NCI-H748 treated with DMSO at 0.1 percent for 48 hours (cell line): ENCODE results near the gene SORCS2.
"Not testable (repeated sequence)": the region's sequence is repeated elsewhere in the genome, so short reads cannot be mapped to it uniquely, and the experiment has no call there.

Source experiments
- DNase-seq: peaks from one replicate; lab custom pipeline; 2025; lab: John Stamatoyannopoulos, UW

SORCS2 gene

GRCh38 chr4:7554905-7555304 is 362.6 kb downstream of the SORCS2 start:
- no peak for DNase-seq

GRCh38 chr4:7556558-7556957 is 364.2 kb downstream of the SORCS2 start:
- DNase-seq: no peak

- DNase-seq: no peak
Measured at GRCh38 chr4:7557456-7557855, 365.1 kb downstream of the SORCS2 start.

GRCh38 chr4:7558436-7558835 is 366.1 kb downstream of the SORCS2 start:
- no peak for DNase-seq

GRCh38 chr4:7559316-7559715 is 367.0 kb downstream of the SORCS2 start:
- DNase-seq: no peak

GRCh38 chr4:7559741-7560395 is 367.5 kb downstream of the SORCS2 start:
- peak; percentile 65 for DNase-seq

GRCh38 chr4:7561557-7561956 is 369.2 kb downstream of the SORCS2 start:
- DNase-seq: no peak

GRCh38 chr4:7564242-7564641 is 371.9 kb downstream of the SORCS2 start:
- no peak for DNase-seq

- no peak for DNase-seq
Measured at GRCh38 chr4:7565483-7565882, 373.1 kb downstream of the SORCS2 start.

GRCh38 chr4:7569810-7570783 is 377.8 kb downstream of the SORCS2 start:
- DNase-seq: no peak

- no peak for DNase-seq
Measured at GRCh38 chr4:7571001-7571400, 378.7 kb downstream of the SORCS2 start.

GRCh38 chr4:7571701-7572100 is 379.4 kb downstream of the SORCS2 start:
- no peak for DNase-seq

GRCh38 chr4:7572894-7573293 is 380.6 kb downstream of the SORCS2 start:
- no peak for DNase-seq

- DNase-seq: no peak
Measured at GRCh38 chr4:7573576-7574091, 381.3 kb downstream of the SORCS2 start.

- no peak for DNase-seq
Measured at GRCh38 chr4:7574287-7575014, 382.1 kb downstream of the SORCS2 start.

- DNase-seq: no peak
Measured at GRCh38 chr4:7575426-7575825, 383.1 kb downstream of the SORCS2 start.

GRCh38 chr4:7577361-7578039 is 385.2 kb downstream of the SORCS2 start:
- DNase-seq: not testable (repeated sequence)

- DNase-seq: no peak
Measured at GRCh38 chr4:7581477-7581876, 389.1 kb downstream of the SORCS2 start.

GRCh38 chr4:7582313-7583097 is 390.2 kb downstream of the SORCS2 start:
- DNase-seq: peak; percentile 18

- no peak for DNase-seq
Measured at GRCh38 chr4:7584098-7584497, 391.8 kb downstream of the SORCS2 start.

- no peak for DNase-seq
Measured at GRCh38 chr4:7584606-7585159, 392.3 kb downstream of the SORCS2 start.
